Upper lobe of left lung (tissue), 4 donors: ENCODE results near the gene LGALS14.

ENCODE experiments used
- CTCF ChIP-seq, 6 experiments: fragments of 450-650 bp in 4 of 6; fragments of 200-600 bp in 2 of 6; sonication (generic) in 2 of 6; IDR thresholded peaks; one replicate each; pipeline ENCODE4 v1.5.1; 2016 to 2019; ENCODE audit warnings: antibody characterized with exemption in 6 of 6
- EP300 ChIP-seq, 4 donors: sonication (generic); formaldehyde crosslinking; IDR thresholded peaks; one replicate each; pipeline ENCODE4 v1.5.1; 2017; ENCODE audit warnings: antibody characterized with exemption in 4 of 4, control low read depth in 2 of 4
- POLR2A ChIP-seq, 4 donors: fragments of 450-650 bp; IDR thresholded peaks; one replicate each; pipeline ENCODE4 v1.5.1; 2016 to 2017; ENCODE audit warnings: antibody characterized with exemption in 4 of 4, mild to moderate bottlenecking in 2 of 4

- TF ChIP-seq CTCF (IDR thresholded peaks at IDR 0.05) (no peak), POLR2A (IDR thresholded peaks at IDR 0.05) (no peak), EP300 (IDR thresholded peaks at IDR 0.05) (no peak)
Measured at GRCh38 chr19:39698535-39698934, 5.7 kb upstream of the LGALS14 start.
